OCI-LY1 (cell line): ENCODE results near the gene PALD1.

ENCODE experiments used
- H2AFZ ChIP-seq: fragments of 200-600 bp; sonication (generic), shearing (Covaris generic); 2 replicates; pipeline ENCODE4 v1.6.0; 2014; ENCODE audit warnings: antibody characterized with exemption, mild to moderate bottlenecking, low read length
- H3F3A ChIP-seq: fragments of 200-600 bp; sonication (generic), shearing (Covaris generic); 2 replicates; pipeline ENCODE4 v1.6.0; 2014; ENCODE audit warnings: mild to moderate bottlenecking, antibody characterized with exemption, low read length, moderate library complexity; ENCODE audit not compliant: insufficient read depth
- H3K27ac ChIP-seq: fragments of 200-600 bp; sonication (generic); 2 replicates; pipeline ENCODE4 v1.5.1; 2014; ENCODE audit warnings: low read length, mixed run types, mild to moderate bottlenecking, low read depth; ENCODE audit not compliant: poor library complexity, severe bottlenecking
- H3K27me3 ChIP-seq: fragments of 200-600 bp; sonication (generic); 2 replicates; pipeline ENCODE4 v1.6.0; 2014; ENCODE audit warnings: antibody characterized with exemption, mild to moderate bottlenecking, low read length, moderate library complexity; ENCODE audit not compliant: insufficient read depth
- H3K36me3 ChIP-seq: fragments of 200-600 bp; sonication (generic); 2 replicates; pipeline ENCODE4 v1.6.1; 2014; ENCODE audit warnings: mild to moderate bottlenecking, antibody characterized with exemption, low read length, moderate library complexity, mixed read lengths; ENCODE audit not compliant: insufficient read depth
- H3K4me1 ChIP-seq: fragments of 200-600 bp; sonication (generic); 2 replicates; pipeline ENCODE4 v1.5.1; 2014; ENCODE audit warnings: mild to moderate bottlenecking, low read length, moderate library complexity; ENCODE audit not compliant: insufficient read depth, severe bottlenecking
- H3K4me2 ChIP-seq: fragments of 200-600 bp; sonication (generic), shearing (Covaris generic); 2 replicates; pipeline ENCODE4 v1.6.1; 2014; ENCODE audit warnings: low read length
- H3K4me3 ChIP-seq: fragments of 200-600 bp; sonication (generic); 2 replicates; pipeline ENCODE4 v1.5.1; 2014; ENCODE audit warnings: low read length, low read depth, mild to moderate bottlenecking, mixed read lengths; ENCODE audit not compliant: poor library complexity, severe bottlenecking
- H3K79me2 ChIP-seq: fragments of 200-600 bp; shearing (Covaris generic); 2 replicates; pipeline ENCODE4 v1.6.1; 2016; ENCODE audit warnings: mixed run types, low read length, mixed read lengths; ENCODE audit not compliant: insufficient read depth
- H3K9ac ChIP-seq: fragments of 200-600 bp; sonication (generic), shearing (Covaris generic); 2 replicates; pipeline ENCODE4 v1.6.1; 2014; ENCODE audit warnings: mild to moderate bottlenecking, low read length, mixed read lengths
- H3K9me2 ChIP-seq: fragments of 200-600 bp; sonication (generic), shearing (Covaris generic); 2 replicates; pipeline ENCODE4 v1.6.1; 2014; ENCODE audit warnings: low read depth, mild to moderate bottlenecking, low read length, mixed read lengths
- H3K9me3 ChIP-seq: fragments of 200-600 bp; shearing (Covaris generic); 2 replicates; pipeline ENCODE4 v1.6.1; 2014; ENCODE audit warnings: low read length, mixed read lengths
- H4K20me1 ChIP-seq: fragments of 200-600 bp; sonication (generic), shearing (Covaris generic); 2 replicates; pipeline ENCODE4 v1.6.0; 2016; ENCODE audit warnings: mild to moderate bottlenecking, low read length; ENCODE audit not compliant: insufficient read depth
- EZH2 ChIP-seq: fragments of 200-600 bp; sonication (generic), shearing (Covaris generic); IDR thresholded peaks from 2 replicates; pipeline ENCODE4 v1.8.0; 2017; ENCODE audit warnings: borderline replicate concordance, mixed run types, mild to moderate bottlenecking, antibody characterized with exemption, low read length, moderate library complexity, mixed read lengths
- TF ChIP-seq, protein P1 (sequence below): fragments of 200-600 bp; sonication (generic), shearing (Covaris generic); IDR thresholded peaks from 2 replicates; pipeline ENCODE4 v1.5.1; 2017; ENCODE audit warnings: mild to moderate bottlenecking, antibody characterized with exemption, low read length, moderate library complexity, mixed read lengths

The PALD1 gene

DNA sequence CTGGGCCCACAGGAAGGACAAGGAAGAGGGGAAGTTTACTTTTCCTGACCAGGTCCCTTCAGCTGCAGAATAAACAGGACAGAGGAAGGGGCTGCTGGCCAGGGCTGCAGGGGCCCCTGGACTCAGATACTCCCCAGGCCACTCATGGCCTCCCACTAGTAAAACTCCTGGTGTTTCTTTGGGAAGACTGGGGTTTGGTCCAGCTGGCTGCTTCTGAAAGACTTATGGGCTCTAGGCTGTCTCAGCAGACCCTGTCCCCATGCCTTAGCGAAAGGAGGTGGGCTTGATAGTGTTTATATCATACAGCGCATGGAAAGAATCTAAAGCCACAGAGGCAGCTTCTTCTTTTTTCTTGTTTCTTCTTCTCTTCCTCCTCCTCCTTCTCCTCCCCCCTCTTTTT is 56.4 kb downstream of the PALD1 start:
- no peaks in the 10 kb centered on the region for H3K27me3 ChIP-seq
- H3F3A ChIP-seq = no peaks in the 10 kb centered on the region
- H3K9ac ChIP-seq = no peak overlapping the region
- no peaks in the 10 kb centered on the region for H3K9me2 ChIP-seq
- no peaks in the 10 kb centered on the region for H3K9me3 ChIP-seq
- H3K79me2 ChIP-seq = no peaks in the 10 kb centered on the region
- TF ChIP-seq, protein P1, sequence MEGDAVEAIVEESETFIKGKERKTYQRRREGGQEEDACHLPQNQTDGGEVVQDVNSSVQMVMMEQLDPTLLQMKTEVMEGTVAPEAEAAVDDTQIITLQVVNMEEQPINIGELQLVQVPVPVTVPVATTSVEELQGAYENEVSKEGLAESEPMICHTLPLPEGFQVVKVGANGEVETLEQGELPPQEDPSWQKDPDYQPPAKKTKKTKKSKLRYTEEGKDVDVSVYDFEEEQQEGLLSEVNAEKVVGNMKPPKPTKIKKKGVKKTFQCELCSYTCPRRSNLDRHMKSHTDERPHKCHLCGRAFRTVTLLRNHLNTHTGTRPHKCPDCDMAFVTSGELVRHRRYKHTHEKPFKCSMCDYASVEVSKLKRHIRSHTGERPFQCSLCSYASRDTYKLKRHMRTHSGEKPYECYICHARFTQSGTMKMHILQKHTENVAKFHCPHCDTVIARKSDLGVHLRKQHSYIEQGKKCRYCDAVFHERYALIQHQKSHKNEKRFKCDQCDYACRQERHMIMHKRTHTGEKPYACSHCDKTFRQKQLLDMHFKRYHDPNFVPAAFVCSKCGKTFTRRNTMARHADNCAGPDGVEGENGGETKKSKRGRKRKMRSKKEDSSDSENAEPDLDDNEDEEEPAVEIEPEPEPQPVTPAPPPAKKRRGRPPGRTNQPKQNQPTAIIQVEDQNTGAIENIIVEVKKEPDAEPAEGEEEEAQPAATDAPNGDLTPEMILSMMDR = no peak
- TF ChIP-seq EZH2 = no peak
- H2AFZ ChIP-seq = no peak overlapping the region
- H3K36me3 ChIP-seq = peaks cover 96% of the 10 kb centered on the region
- no peak overlapping the region for H3K4me3 ChIP-seq
- H4K20me1 ChIP-seq = no peaks in the 10 kb centered on the region
- H3K4me2 ChIP-seq = no peak overlapping the region
- H3K27ac ChIP-seq = no peak overlapping the region
- H3K4me1 ChIP-seq = peaks cover 5% of the 10 kb centered on the region

DNA sequence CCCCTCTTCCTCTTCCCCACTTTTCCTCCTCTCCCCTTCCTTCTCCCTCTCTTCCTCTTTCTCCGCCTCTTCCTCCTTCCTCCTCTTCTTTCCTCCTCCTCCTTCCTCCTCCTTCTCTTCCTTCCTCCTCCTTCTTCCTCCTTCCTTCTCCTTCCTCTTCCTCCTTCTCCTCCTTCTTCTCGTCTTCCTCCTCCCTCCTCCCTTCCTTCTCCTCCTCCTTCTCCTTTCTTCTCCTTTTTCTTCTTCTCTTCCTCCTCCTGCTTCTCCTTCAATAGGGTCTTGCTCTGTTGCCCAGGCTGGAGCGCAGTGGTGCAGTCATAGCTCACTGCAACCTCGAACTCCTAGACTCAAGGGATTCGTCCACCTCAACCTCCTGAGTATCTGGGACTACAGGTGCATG is 56.9 kb downstream of the PALD1 start:
- Histone ChIP-seq H3K27me3 (no peaks in the 10 kb centered on the region), H3K27ac (no peak overlapping the region), H3F3A (no peaks in the 10 kb centered on the region), H3K9me2 (no peaks in the 10 kb centered on the region), H3K4me3 (no peak overlapping the region), H3K9me3 (no peaks in the 10 kb centered on the region), H3K36me3 (peaks cover 95% of the 10 kb centered on the region), H3K4me1 (peaks cover 10% of the 10 kb centered on the region), H3K4me2 (no peak overlapping the region), H3K9ac (no peak overlapping the region), H3K79me2 (no peaks in the 10 kb centered on the region), H2AFZ (no peak overlapping the region), H4K20me1 (no peaks in the 10 kb centered on the region)
- TF ChIP-seq, protein P1 = no peak
- TF ChIP-seq EZH2 = no peak

DNA sequence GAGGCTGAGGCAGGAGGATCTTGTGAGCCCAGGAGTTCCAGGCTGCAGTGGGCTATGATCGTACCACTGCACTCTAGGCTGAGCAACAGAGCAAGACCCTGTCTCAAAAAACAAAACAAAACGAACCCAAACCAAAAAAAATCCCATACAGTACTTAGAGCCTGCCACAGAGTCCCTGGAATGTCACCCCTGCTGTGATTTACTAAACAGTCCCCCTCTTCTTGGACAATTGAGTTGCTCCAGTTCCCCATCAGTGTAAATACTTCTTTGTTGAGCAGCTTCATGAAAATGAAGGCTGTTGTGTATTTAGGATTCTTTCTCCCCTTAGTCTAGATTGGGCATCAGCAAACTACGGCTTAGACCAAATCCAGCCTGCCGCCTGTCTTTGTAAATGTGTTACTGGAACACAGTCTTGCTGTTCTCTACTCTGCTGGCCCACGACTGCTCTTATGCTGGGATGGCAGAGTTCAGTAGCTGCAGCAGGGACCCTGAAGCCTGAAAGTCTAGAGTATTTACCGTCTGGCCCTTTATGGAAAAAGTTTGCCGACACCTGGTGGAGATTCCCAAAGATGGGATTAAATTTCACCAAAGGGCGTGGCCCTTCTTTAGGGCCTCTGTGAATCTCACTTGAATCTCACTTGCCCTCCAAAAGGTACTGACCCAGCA is 57.8 kb downstream of the PALD1 start:
- H3K27ac ChIP-seq = no peak overlapping the region

More for the DNA sequence above, 57.8 kb downstream of the PALD1 start:
- Histone ChIP-seq H2AFZ (no peak overlapping the region), H3K79me2 (no peaks in the 10 kb centered on the region), H3K27me3 (no peaks in the 10 kb centered on the region), H3K9me3 (no peaks in the 10 kb centered on the region), H3K4me1 (peaks cover 15% of the 10 kb centered on the region), H3K9me2 (no peaks in the 10 kb centered on the region), H4K20me1 (no peaks in the 10 kb centered on the region), H3K4me2 (no peak overlapping the region), H3K36me3 (peaks cover 95% of the 10 kb centered on the region), H3K4me3 (no peak overlapping the region), H3K9ac (no peak overlapping the region), H3F3A (no peaks in the 10 kb centered on the region)
- TF ChIP-seq, protein P1 = no peak
- no peak for TF ChIP-seq EZH2
